ENCODE data around the gene POP5. TPM values are rescaled to one million over a fixed set of nuclear protein-coding genes. Genes with fewer than 3 reads are reported as not detected.

Gene POP5
- total and polyA plus RNA-seq, 2 of the 4 experiments (the other 2 are of a cell fraction), result 69.5 to 99.4 TPM

DNA sequence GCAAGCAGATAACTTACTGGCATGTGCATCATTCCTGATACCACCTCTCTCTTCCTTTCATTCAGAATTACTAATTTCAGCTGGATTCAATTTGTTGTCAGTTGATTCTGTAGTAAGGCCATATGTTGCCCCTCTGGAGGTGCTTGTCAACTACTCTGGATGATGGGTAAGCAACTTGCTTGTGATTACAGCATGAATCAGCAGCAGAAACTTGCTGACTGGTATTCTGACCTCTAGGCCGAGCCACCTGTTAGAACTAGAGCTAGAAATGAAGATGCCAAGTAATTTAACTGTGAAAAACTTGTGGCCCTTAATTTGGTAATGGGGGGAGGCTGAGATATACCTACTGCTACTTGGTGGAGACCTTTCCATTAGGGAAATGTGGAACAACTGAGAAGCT, 41.9 kb downstream of the POP5 start:
- ChIA-PET CTCF (no interaction called here), POLR2A (ENCODE audit: unreplicated experiment) (interaction anchor here (0.6 kb wide), 1 partner anchor 20 kb away, joined by 5 read pairs; no protein-coding TSS in a partner anchor)
- Histone ChIP-seq H3K79me1 (ENCODE audit: low read depth in 1 of 2, low read length in 2 of 2) (peaks cover 13 to 80% of the 10 kb centered on the region in 2 experiments), H2AK9ac (replicated peaks; ENCODE audit: low read depth, low read length, poor library complexity) (no peak overlapping the region), H3K56ac (ENCODE audit: extremely low read depth, insufficient read depth, low read length) (no peak overlapping the region), H3K4me1 (ENCODE audit: control insufficient read depth, insufficient read depth, low read length) (peaks cover 9% of the 10 kb centered on the region; the same call in 1 of the 2 replicates), H3K9ac (ENCODE audit: low read depth, low read length) (no peak overlapping the region), H4K20me1 (ENCODE audit: insufficient read depth, low read length) (peaks cover 91% of the 10 kb centered on the region), H2AK5ac (ENCODE audit: low read depth, low read length) (no peak overlapping the region), H4K8ac (ENCODE audit: low read depth in 2 of 2, low read length in 2 of 2) (no peak overlapping the region), H4K91ac (ENCODE audit: insufficient read depth, low read depth, low read length) (no peak overlapping the region), H2AFZ (replicated peaks; ENCODE audit: low read length, poor library complexity) (no peak overlapping the region), H2BK20ac (ENCODE audit: low read depth, low read length) (no peak overlapping the region), H3K9me3 (ENCODE audit: control insufficient read depth, insufficient read depth, low read length) (no peaks in the 10 kb centered on the region), H3K36me3 (ENCODE audit: control insufficient read depth, insufficient read depth, low read length) (peaks cover 6% of the 10 kb centered on the region), H3K9me1 (ENCODE audit: insufficient read depth, low read length) (peaks cover 26% of the 10 kb centered on the region), H4K5ac (ENCODE audit: low read depth, low read length) (no peak overlapping the region), H3K4ac (ENCODE audit: low read depth, low read length) (no peak overlapping the region), H3K4me3 (ENCODE audit: insufficient read depth, low read depth, low read length) (no peak overlapping the region), H2BK15ac (ENCODE audit: low read depth, low read length) (no peak overlapping the region), H2BK5ac (ENCODE audit: low read depth, low read length, poor library complexity, severe bottlenecking) (no peak overlapping the region), H3K18ac (ENCODE audit: low read depth, low read length) (no peak overlapping the region), H2BK120ac (ENCODE audit: low read depth, low read length) (no peak overlapping the region), H3K23ac (ENCODE audit: low read depth, low read length) (no peak overlapping the region), H3K4me2 (ENCODE audit: low read depth, low read length) (no peak overlapping the region), H3K27me3 (ENCODE audit: control insufficient read depth, insufficient read depth, low read length) (no peaks in the 10 kb centered on the region), H3K14ac (replicated peaks; ENCODE audit: low read depth, low read length) (no peak overlapping the region), H3K27ac (ENCODE audit: insufficient read depth, low read length) (no peak overlapping the region)
- dilution Hi-C loops (cut with HindIII; ENCODE audit: low sequenced_read_pairs, unreplicated experiment) (no loop called here), intact Hi-C loops (cut with micrococcal nuclease) (no loop called here), in situ Hi-C loops (cut with MboI; ENCODE audit: low sequenced_read_pairs) (no loop called here)
- no TSS peak for BruUV-seq (replicated peaks)
- ATAC-seq (ENCODE audit: low read depth), result peak; percentile 6; the same call in 1 of the 2 replicates
- no CpG with 5 or more reads among the region's 1 CpG for WGBS, 2 experiments (ENCODE audit: extremely low coverage in 2 of 2, insufficient read length in 1 of 2)
- peak; percentile 55 for DNase-seq
- peak; percentile 66 for TF ChIP-seq MAFK (IDR thresholded peaks at IDR 0.05; ENCODE audit: low read depth, low read length)
- TF ChIP-seq RFX5 (IDR thresholded peaks at IDR 0.05; ENCODE audit: low read depth, low read length), result no peak
- no peak for TF ChIP-seq FOS (IDR thresholded peaks at IDR 0.05; ENCODE audit: low read depth, low read length)
- TF ChIP-seq NFE2L2 (IDR thresholded peaks at IDR 0.05; ENCODE audit: low read depth, low read length), result no peak
- TF ChIP-seq RCOR1 (IDR thresholded peaks at IDR 0.05; ENCODE audit: insufficient replicate concordance, low read length), result no peak
- no peak for TF ChIP-seq MAZ (IDR thresholded peaks at IDR 0.05; ENCODE audit: borderline replicate concordance, low read depth, low read length)
- no peak for TF ChIP-seq CEBPB (IDR thresholded peaks at IDR 0.05; ENCODE audit: low read depth, low read length)

Measured in IMR-90 (cell line).